NOMO-1 (cell line): ENCODE data around the gene TBC1D22B.
A peak's percentile ranks its signal among the peaks of the same experiment; 100 is the strongest.
"Not testable (repeated sequence)": the region's sequence is repeated elsewhere in the genome, so short reads cannot be mapped to it uniquely, and the experiment has no call there.

ENCODE experiments used
- DNase-seq, 2 experiments: peaks; one replicate each; lab custom pipeline; 2025; ENCODE audit not compliant: unreplicated experiment in 2 of 2; lab: John Stamatoyannopoulos, UW

The TBC1D22B gene

GRCh38 chr6:37265001-37265400, 7.4 kb downstream of the TBC1D22B start:
- DNase-seq, result no peak

GRCh38 chr6:37265860-37266259, 8.3 kb downstream of the TBC1D22B start:
- no peak for DNase-seq

GRCh38 chr6:37269105-37269504, 11.5 kb downstream of the TBC1D22B start:
- no peak for DNase-seq

GRCh38 chr6:37272834-37273566, 15.4 kb downstream of the TBC1D22B start:
- DNase-seq, result peak in 1 of 2 experiments; percentile 11

- peak in 1 of 2 experiments; percentile 12 for DNase-seq
Measured at GRCh38 chr6:37273690-37274089, 16.1 kb downstream of the TBC1D22B start.

GRCh38 chr6:37275350-37275749, 17.8 kb downstream of the TBC1D22B start:
- DNase-seq, result no peak

GRCh38 chr6:37277001-37277409, 19.4 kb downstream of the TBC1D22B start:
- no peak for DNase-seq

GRCh38 chr6:37279366-37280134, 22.0 kb downstream of the TBC1D22B start:
- DNase-seq, result peak; percentile 82 to 96

GRCh38 chr6:37280162-37280887, 22.8 kb downstream of the TBC1D22B start:
- peak in 1 of 2 experiments; percentile 81 for DNase-seq

GRCh38 chr6:37282371-37282770, 24.8 kb downstream of the TBC1D22B start:
- no peak for DNase-seq

- DNase-seq, result no peak
Measured at GRCh38 chr6:37283268-37283667, 25.7 kb downstream of the TBC1D22B start.

GRCh38 chr6:37283671-37284151, 26.1 kb downstream of the TBC1D22B start:
- DNase-seq, result no peak

GRCh38 chr6:37284781-37285180, 27.2 kb downstream of the TBC1D22B start:
- DNase-seq, result no peak

GRCh38 chr6:37285861-37286311, 28.3 kb downstream of the TBC1D22B start:
- DNase-seq, result no peak

- no peak for DNase-seq
Measured at GRCh38 chr6:37287519-37288157, 30.1 kb downstream of the TBC1D22B start.

GRCh38 chr6:37288247-37288646, 30.7 kb downstream of the TBC1D22B start:
- DNase-seq, result no peak

GRCh38 chr6:37289931-37290330, 32.4 kb downstream of the TBC1D22B start:
- DNase-seq, result no peak

GRCh38 chr6:37293426-37293825, 35.9 kb downstream of the TBC1D22B start:
- no peak for DNase-seq

- not testable (repeated sequence) for DNase-seq
Measured at GRCh38 chr6:37297637-37298036, 40.1 kb downstream of the TBC1D22B start.

GRCh38 chr6:37298958-37299357, 41.4 kb downstream of the TBC1D22B start:
- no peak for DNase-seq

- DNase-seq, result no peak
Measured at GRCh38 chr6:37299990-37300389, 42.4 kb downstream of the TBC1D22B start.
